Kasumi-1 (cell line): ENCODE data around the gene REM2.
A peak's percentile ranks its signal among the peaks of the same experiment; 100 is the strongest.
"Not testable (repeated sequence)": the region's sequence is repeated elsewhere in the genome, so short reads cannot be mapped to it uniquely, and the experiment has no call there.

Experiments
- DNase-seq, 2 experiments: peaks; one replicate each; lab custom pipeline; 2025; lab: John Stamatoyannopoulos, UW

Gene REM2

DNA sequence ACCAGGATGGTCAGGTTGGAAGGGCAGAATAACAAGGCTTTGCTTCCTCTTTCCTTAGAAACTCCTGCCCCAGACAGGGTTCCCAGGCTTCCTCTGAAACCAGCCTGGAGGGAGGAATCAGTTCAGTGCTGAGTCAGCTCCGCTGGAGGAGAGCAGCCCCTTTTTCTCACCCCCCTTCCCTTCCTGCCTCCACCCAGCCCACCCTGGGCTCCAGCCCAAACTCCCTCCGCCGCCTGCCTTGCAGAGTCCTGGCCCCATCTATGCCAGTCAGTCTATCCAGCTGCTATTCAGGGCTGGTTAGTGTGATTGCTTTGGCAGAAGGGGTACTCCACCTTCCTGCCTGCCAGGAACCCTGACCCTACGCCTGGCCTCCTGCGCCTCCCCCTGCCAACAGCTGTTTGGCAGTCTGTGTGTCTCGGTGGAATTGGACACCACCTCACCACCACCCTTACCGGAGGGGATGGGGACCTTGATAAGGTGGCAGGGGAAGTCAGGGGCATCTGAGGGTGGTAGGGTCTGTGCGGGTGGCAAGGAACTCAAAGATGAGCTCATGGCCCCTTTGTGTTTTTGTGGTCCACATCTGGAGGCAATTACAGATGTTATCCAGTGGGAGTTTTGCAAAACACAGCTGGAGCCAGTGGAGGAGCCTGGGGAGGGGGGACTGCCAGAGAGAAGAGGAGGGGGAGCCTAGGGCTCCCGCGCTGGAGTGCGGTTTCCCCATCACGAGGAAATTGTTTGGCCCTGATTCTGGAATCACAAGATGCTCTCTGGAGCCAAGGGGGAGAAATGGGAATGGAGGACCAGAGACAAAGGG lies 34.5 kb upstream of the REM2 start:
- DNase-seq: no peak

DNA sequence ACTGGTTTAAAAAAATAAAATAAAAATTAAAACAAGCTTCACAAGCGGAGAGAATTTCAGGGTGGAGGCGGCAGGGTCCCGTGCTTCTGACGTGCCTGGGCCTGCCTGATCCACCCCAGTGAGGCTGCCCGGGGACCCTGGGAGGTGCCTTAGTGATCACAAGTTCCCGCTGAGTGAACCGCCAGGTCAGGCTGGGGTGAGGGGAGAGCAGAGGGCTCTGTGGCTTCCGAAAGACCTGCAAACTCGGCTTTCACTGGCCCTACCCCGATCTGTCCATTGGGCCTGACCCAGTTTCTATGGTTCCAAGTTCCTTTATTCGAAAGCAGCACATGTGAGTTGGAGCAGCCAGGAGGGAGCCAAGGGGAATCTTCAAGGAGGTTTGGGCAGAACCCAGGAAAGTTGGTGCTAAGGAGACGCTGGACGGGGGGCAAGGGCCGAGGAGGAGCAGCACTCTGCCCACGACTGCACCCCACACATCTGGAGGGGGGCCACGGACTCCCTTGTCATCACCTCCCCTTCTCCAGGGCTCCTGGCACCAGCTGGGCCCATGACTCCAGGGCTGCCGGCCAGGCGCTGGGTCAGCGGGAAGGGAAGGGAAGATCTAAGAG lies 33.7 kb upstream of the REM2 start:
- no peak for DNase-seq

DNA sequence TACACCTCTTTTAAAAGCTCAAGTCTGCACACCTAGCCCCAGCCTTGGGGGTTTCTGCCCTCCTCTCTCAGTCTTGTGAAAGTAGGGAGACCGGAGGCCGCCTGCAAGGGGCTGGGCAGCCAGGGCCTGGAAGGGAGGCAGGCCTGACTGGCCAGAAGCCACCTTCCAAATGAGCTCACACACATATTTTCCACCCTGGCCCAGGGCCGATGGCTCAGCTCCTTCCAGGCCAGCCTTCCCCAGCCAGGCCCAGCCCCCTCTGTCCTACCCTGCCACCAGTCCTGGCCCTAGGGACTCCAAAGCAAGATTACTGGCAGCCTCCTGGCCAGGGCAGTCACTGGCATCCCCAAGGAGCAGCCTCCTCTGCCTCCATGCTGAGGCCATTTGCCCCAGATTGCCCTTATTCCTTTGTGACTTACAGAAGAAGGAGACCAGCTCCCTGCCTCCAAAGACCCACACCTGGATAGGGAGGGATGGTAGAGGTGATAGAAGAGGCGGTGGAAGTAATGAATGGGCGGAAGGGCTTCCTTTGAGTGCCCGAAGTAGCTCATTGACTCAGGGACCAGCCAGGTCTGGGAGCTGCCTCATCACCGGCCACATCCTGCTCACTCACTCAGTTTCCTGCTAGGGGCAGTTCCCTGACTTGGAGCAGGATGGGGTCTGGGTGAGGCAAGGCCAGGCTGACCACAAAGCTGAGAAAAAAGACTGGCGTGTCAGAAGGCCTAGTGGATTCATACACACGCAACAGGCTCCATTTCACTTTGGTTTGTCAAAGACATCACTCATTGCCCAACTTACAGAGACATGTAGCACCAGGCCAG lies 31.9 kb upstream of the REM2 start:
- DNase-seq: peak; percentile 22 to 28

DNA sequence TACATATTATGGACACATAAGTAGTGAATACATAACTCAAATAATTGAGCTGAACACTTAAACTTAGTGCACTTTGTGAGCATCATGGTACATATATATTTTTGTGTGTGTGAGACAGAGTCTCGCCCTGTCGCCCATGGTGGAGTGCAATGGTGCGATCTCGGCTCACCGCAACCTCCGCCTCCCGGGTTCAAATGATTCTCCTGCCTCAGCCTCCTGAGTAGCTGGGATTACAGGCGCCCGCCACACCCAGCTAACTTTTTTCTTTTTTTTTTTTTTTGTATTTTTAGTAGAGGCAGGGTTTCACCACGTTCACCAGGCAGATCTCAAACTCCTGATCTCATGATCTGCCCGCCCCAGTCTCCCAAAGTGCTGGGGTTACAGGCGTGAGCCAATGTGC lies 30.8 kb upstream of the REM2 start:
- not testable (repeated sequence) for DNase-seq

DNA sequence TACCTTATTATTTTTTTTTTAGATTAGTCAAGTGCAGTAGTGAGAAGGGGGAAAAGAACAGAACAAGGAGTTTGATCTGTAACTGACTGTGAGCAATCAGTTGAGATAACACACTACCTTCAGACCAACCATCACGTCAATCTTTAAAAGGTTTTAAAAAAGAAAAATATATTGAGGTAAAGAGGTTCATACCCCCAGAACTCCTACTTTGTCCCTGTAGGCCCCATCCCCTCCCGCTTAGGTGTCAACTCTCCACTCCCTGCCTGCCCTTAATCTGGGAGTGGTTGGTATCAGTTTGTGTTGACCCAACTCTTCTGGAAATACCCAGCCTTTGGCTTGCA lies 30.5 kb upstream of the REM2 start:
- DNase-seq: no peak

DNA sequence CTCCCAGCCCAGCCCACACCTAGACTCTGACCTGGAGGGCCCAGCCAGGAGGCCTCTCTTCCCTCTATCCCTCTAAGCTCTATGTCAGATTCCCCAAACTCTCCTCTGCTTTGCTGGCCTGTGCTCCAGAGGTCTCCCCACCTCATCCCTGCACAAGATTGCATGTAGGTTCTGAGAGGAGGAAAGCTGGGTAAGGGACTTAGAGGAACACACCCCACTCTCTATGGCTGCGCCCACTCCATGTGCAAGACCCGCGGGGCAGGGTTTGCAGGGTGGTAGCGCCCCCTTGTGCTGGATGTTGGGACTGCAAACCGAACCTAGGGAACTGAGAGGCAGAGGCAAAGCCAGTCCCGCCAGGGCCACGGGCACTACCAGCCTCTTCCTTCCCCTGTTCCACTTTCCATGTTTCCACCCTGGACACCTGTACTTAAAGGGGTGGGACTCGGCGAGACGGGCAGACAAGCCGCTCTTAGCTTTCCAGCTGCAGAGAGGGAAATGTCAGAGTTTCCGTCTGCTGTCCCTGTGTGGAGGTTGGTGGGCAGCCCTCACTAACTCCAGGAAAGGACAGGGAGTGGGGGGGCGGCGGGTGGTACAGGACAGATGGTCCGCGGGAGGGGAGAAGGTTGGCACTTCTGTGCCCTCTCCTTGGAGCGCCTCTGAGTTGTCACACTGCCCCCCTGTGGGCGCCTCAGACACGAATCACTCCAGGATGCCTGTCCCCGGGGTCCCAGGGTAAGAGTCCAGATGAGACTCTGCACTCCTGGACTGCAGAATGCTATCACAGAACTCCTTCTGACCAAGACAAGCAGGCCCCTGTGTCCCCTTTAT lies 29.9 kb upstream of the REM2 start:
- peak; percentile 80 to 83 for DNase-seq

DNA sequence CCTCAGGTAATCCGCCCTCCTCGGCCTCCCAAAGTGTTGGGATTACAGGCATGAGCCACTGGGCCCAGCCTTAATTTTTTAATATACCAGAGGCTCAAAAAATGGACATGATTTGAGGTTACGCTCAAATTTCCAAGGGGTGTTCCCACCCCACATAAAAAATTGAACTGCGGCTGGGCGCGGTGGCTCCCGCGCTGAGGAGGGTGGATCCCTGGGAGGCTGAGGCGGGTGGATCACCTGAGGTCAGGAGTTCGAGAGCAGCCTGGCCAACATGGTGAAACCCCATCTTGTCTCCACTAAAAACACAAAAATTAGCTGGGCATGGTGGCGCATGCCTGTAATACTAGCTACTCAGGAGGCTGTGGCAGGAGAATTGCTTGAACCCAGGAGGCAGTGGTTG lies 28.7 kb upstream of the REM2 start:
- not testable (repeated sequence) for DNase-seq

DNA sequence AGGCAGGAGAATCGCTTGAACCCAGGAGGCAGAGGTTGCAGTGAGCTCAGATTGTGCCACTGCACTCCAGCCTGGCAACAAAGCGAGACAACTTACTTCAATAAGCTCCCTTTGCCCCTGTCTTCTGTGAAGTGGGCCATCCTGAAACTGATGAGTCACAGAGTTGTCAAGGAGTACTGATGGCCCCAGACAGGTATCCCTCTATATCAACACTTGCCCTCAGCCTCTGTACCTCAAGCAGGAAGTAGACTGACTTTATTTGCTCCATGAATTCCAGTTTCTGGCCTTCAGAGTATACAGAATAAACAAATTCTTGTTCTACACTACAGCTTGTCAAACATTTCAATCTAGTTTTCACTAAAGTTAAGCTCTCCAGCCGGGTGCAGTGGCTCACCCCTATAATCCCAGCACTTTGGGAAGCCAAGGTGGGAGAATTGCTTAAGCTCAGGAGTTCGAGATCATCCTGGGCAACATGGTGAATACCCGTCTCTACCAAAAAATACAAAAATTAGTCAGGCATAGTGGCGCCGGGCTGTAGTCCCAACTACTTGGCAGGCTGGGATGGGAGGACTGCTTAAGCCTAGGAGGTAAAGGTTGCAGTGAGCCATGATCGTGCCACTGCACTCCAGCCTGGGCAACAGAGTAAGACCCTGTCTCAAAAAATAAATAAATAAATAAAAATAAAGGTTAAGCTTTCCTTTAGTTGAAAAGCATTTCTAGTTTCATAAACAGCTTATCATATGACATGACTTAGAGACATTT lies 27.9 kb upstream of the REM2 start:
- DNase-seq: no peak

DNA sequence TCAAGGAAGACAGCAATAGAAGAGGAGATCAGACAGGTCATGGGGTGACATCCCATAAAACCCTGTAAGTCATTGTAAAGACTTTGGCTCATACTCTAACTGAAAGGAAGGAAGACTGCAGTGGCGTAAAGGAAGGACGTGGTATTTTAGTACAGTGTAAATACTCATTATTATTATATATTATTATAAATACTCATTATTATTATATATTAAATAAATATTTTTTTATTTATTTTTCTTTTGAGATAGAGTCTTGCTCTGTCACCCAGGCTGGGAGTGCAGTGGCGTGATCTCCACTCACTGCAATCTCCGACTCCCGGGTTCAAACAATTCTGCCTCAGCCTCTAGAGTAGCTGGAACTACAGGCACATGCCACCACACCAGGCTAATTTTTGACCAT lies 26.6 kb upstream of the REM2 start:
- DNase-seq: no peak

DNA sequence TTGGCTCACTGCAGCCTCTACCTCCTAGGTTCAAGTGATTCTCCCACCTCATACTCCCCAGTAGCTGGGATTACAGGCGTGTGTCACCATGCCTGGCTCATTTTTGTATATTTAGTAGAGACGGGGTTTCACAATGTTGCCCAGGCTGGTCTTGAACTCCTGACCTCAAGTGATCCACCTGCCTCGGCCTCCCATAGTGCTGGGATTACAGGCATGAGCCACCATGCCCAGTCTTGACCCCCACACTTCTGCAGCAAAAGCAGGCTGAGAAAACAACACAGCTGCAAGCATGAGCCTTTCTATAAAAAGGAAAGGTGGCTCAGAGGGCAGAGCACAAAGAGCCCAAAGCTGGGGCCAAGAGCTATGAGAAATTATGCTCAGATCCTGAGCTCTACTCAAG lies 22.6 kb upstream of the REM2 start:
- not testable (repeated sequence) for DNase-seq

DNA sequence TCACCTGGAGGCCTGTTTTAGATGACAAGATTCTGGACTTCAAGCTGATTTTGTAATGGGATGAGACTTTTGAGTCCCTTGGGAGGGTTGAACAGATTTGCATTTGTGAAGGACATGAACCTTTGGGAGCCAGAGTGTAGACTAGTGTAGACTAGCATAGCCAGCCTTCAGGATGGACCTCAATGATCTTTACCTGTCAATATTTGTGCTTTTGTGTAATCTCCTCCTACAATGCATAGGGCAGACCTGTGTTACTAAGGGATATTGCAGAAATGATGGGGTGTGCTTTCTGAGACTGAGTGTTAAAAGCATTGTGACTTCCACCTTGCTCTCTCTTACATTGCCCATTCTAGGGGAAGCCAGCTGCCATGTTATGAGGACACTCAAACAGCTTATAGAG lies 21.4 kb upstream of the REM2 start:
- no peak for DNase-seq

DNA sequence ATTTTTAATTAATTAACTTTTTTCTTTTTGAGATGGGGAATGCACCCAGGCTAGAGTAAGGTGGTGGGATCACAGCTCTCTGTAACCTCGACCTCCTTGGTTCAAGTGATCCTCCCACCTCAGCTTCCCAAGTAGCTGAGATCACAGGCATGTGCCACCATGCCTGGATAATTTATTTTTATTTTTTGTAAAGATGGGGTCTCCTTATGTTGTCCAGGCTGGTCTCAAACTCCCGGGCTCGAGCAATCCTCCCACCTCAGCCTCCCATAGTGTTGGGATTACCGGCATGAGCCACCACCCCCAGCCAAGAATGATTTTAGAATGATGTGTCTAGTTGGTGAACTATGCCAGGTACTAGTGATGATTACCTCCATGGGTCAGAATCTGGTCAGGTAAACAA lies 18.0 kb upstream of the REM2 start:
- no peak for DNase-seq

DNA sequence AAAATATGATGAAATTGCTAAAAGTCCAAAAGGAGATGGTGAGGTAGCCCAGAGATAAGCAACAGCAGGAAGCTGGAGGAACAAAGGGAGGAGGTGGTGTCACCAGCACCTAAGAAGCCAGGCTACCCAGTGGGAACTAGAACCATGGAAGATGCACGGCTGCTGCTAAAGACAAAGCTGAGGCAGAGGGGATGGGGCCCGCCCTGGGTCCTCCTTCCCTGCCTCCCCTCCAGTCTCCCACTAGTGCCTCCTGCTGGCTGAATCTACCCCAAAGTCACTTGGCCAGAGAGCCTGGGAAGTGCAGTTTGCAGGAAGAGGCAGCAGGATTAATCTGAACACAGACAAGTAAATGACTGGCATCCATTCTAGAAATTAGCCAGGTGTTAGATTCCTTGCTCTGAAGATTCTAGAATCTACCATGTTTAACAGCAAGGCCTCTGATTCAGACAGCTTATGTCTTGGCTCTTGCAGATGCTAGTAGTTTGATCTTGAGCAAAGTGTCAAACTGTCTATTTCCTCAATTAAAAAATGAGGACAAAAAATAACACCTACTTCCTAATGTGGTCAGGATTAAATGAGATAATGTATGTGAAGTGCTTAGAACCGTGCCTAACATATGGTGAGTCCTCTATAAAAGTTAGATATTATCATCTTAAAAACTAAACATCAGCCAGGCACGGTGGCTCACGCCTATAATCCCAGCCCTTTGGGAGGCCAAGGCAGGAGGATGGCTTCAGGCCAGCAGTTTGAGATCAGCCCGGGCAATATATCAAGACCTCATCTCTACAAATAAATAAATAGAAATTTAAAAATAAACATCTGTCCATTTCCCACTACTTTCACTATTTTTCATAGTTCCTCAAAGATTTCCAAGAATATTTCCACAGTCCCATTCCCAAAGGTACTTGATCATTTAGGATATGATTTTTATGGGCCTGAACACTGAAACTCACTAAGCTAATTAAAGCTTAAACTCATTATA lies 17.3 kb upstream of the REM2 start:
- DNase-seq: peak in 1 of 2 experiments; percentile 16

DNA sequence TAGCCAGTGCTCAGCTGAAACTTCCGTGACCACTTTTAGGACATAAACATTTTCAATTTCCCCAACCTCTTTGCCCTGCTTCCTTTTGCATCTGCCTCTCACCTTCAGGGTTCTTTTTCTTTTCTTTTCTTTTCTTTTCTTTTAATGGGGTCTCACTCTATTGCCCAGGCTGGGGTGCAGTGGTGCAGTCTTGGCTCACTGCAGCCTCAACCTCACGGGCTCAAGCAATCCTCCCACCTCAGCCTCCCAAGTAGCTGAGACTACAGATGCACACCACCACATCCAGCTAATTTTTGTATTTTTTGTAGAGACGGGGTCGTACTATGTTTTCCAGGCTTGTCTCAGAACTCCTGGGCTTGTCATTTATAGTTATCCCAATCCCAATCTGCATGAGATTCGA lies 16.1 kb upstream of the REM2 start:
- no peak for DNase-seq

DNA sequence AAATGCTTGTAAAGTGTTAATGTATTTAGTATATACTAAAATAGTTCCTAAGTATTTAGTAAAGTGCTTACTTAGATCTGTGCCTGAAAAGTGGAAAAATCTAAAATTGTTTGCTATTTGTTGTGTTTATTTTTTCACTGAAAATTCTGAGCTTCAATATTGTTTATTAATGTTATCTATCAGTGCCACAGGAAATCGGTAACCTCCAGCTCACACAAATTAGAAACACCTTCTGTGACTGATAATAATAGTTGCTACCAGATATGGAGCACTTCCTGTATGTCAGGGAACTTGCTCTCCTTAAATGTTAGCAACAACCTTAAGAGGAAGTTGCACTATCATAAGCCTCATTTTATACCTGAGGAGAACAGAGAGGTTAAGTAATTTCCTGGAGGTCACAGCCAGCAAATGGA lies 12.2 kb upstream of the REM2 start:
- peak in 1 of 2 experiments; percentile 79 for DNase-seq

DNA sequence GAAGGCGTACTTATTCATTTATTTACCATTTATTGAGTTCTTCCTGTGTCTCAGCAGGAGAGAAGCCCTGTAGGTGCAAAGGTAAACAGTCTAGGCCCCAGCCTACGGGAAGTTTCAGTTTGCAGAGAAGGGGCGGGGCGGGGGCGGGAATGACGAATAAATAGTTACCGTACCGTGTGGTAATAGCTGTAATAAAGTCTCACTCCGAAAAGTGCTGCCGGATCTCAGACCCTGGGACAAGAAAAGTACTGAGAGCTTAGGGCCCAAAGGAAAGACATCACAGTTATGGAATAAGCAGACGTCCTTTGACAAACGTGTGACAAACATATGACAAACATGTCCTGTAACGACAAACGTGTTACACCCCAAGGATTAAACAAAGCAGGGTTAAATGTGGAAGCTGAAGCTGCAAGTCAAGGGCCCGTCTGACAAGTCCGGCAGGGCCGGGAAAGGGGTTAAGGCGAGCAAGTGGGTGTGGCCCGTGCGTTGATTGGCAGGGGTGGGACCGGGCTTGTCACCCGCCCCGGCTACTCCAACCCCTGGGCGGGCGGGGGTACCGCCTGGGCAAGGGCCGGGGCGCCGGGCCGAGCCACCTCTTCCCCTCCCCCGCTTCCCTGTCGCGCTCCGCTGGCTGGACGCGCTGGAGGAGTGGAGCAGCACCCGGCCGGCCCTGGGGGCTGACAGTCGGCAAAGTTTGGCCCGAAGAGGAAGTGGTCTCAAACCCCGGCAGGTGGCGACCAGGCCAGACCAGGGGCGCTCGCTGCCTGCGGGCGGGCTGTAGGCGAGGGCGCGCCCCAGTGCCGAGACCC lies 11.6 kb upstream of the REM2 start, which contains the start of gene LRP10:
Gene LRP10 (plus strand): TSS at position 517 of the 809 bp plus-strand sequence. CDS start 564 bp downstream, outside the sequence.
- DNase-seq: peak; percentile 79

DNA sequence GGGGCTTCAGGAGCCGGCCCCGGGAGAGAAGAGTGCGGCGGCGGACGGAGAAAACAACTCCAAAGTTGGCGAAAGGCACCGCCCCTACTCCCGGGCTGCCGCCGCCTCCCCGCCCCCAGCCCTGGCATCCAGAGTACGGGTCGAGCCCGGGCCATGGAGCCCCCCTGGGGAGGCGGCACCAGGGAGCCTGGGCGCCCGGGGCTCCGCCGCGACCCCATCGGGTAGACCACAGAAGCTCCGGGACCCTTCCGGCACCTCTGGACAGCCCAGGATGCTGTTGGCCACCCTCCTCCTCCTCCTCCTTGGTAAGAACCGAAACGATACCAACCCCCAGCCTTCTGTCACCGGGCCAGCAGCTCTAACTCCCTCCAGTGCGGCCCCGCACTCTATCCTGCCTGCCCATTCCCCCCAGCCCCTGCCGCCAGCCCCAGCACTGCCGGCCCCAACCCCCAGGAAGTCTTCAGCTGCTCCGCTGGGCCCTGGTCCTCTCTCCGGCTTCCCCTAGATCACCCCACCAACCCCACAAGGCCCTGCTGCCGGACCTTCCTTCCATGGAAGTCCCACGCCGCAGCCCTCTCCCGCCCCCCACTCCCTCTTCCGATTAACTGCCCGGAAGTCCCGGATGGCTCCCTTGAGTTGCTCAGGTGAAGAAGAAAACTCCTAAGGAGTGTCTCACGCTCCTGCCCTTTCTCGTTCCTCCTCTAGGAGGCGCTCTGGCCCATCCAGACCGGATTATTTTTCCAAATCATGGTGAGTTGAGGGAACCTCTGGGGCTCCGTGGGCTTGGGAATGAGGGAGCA lies 10.8 kb upstream of the REM2 start:
- peak; percentile 64 to 72 for DNase-seq

DNA sequence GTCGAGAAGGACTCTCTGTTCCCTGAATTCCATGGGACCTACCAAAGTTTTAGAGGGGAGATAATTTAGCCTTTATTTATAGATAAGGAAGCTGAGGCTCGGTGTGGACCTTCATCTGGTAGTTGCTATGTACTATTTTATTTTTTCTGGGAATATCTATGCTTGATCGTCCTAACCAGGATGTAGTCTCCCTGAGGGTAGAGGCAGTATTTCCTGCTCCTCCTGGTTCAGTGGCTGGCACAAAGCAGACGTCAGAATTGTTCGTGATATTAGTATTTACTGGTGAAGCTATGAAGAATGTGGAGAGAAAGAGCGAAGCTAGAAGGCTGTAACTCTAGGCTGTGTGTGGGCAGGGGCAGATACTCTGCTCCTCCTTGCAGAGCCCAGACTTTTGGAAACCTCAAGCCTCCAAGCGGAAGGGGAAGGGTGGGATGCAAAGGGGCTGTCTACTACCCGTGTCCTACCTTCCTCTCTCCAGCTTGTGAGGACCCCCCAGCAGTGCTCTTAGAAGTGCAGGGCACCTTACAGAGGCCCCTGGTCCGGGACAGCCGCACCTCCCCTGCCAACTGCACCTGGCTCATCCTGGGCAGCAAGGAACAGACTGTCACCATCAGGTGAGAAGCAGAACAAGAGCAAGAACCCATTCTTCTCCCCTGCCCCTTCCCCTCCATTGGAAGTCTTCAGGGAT lies 10.0 kb upstream of the REM2 start:
- DNase-seq: no peak
